ENCODE results near the gene PSMB3.

PSMB3 gene

GRCh38 chr17:38709864-38710603 lies 42.5 kb upstream of the PSMB3 start:
- Histone ChIP-seq H3K79me2 (ENCODE audit: insufficient read depth, low read length) (0 out of 2 replicates have a peak, but pooled peaks cover 4% of the 10 kb centered on the region), H3K27ac (ENCODE audit: low read depth, low read length, poor library complexity, severe bottlenecking) (no peak overlapping the region), H3K4me1 (ENCODE audit: insufficient read depth, low read length, severe bottlenecking) (peaks cover 14% of the 10 kb centered on the region), H3K4me2 (ENCODE audit: low read length) (no peak overlapping the region), H3F3A (ENCODE audit: insufficient read depth, low read length) (no peaks in the 10 kb centered on the region), H3K9me3 (ENCODE audit: low read length) (no peaks in the 10 kb centered on the region), H3K36me3 (ENCODE audit: insufficient read depth, low read length) (peaks cover 66% of the 10 kb centered on the region), H3K9me2 (ENCODE audit: low read depth, low read length) (no peaks in the 10 kb centered on the region), H3K4me3 (ENCODE audit: low read depth, low read length, poor library complexity, severe bottlenecking) (no peak overlapping the region), H4K20me1 (ENCODE audit: insufficient read depth, low read length) (no peaks in the 10 kb centered on the region), H3K9ac (ENCODE audit: low read length) (no peak overlapping the region), H2AFZ (ENCODE audit: low read length) (no peak overlapping the region), H3K27me3 (ENCODE audit: insufficient read depth, low read length) (no peaks in the 10 kb centered on the region)
- no peak for TF ChIP-seq EZH2 (IDR thresholded peaks at IDR 0.05; ENCODE audit: borderline replicate concordance, low read length)
- no peak for TF ChIP-seq CTCF (IDR thresholded peaks at IDR 0.05; ENCODE audit: low read length)

GRCh38 chr17:38710604-38710962 lies 42.0 kb upstream of the PSMB3 start:
- Histone ChIP-seq H4K20me1 (ENCODE audit: insufficient read depth, low read length) (no peaks in the 10 kb centered on the region), H3K36me3 (ENCODE audit: insufficient read depth, low read length) (peaks cover 71% of the 10 kb centered on the region), H3K27me3 (ENCODE audit: insufficient read depth, low read length) (no peaks in the 10 kb centered on the region), H2AFZ (ENCODE audit: low read length) (no peak overlapping the region), H3K9ac (ENCODE audit: low read length) (no peak overlapping the region), H3K4me2 (ENCODE audit: low read length) (no peak overlapping the region), H3K27ac (ENCODE audit: low read depth, low read length, poor library complexity, severe bottlenecking) (no peak overlapping the region), H3K79me2 (ENCODE audit: insufficient read depth, low read length) (0 out of 2 replicates have a peak, but pooled peaks cover 4% of the 10 kb centered on the region), H3K9me3 (ENCODE audit: low read length) (no peaks in the 10 kb centered on the region), H3K4me1 (ENCODE audit: insufficient read depth, low read length, severe bottlenecking) (peaks cover 14% of the 10 kb centered on the region), H3F3A (ENCODE audit: insufficient read depth, low read length) (no peaks in the 10 kb centered on the region), H3K4me3 (ENCODE audit: low read depth, low read length, poor library complexity, severe bottlenecking) (no peak overlapping the region), H3K9me2 (ENCODE audit: low read depth, low read length) (no peaks in the 10 kb centered on the region)
- TF ChIP-seq CTCF (IDR thresholded peaks at IDR 0.05; ENCODE audit: low read length), result no peak
- TF ChIP-seq EZH2 (IDR thresholded peaks at IDR 0.05; ENCODE audit: borderline replicate concordance, low read length), result no peak

GRCh38 chr17:38710985-38711384 lies 41.6 kb upstream of the PSMB3 start:
- H3K27me3 ChIP-seq (ENCODE audit: insufficient read depth, low read length), result no peaks in the 10 kb centered on the region
- no peaks in the 10 kb centered on the region for H4K20me1 ChIP-seq (ENCODE audit: insufficient read depth, low read length)
- no peak overlapping the region for H3K9ac ChIP-seq (ENCODE audit: low read length)
- 0 out of 2 replicates have a peak, but pooled peaks cover under 1% of the 10 kb centered on the region for H3K79me2 ChIP-seq (ENCODE audit: insufficient read depth, low read length)
- no peak overlapping the region for H2AFZ ChIP-seq (ENCODE audit: low read length)
- TF ChIP-seq CTCF (IDR thresholded peaks at IDR 0.05; ENCODE audit: low read length), result no peak
- TF ChIP-seq EZH2 (IDR thresholded peaks at IDR 0.05; ENCODE audit: borderline replicate concordance, low read length), result no peak
- H3K27ac ChIP-seq (ENCODE audit: low read depth, low read length, poor library complexity, severe bottlenecking), result no peak overlapping the region
- no peaks in the 10 kb centered on the region for H3K9me2 ChIP-seq (ENCODE audit: low read depth, low read length)
- H3K9me3 ChIP-seq (ENCODE audit: low read length), result no peaks in the 10 kb centered on the region
- peaks cover 75% of the 10 kb centered on the region for H3K36me3 ChIP-seq (ENCODE audit: insufficient read depth, low read length)
- H3K4me3 ChIP-seq (ENCODE audit: low read depth, low read length, poor library complexity, severe bottlenecking), result no peak overlapping the region
- no peaks in the 10 kb centered on the region for H3F3A ChIP-seq (ENCODE audit: insufficient read depth, low read length)
- peaks cover 14% of the 10 kb centered on the region for H3K4me1 ChIP-seq (ENCODE audit: insufficient read depth, low read length, severe bottlenecking)
- H3K4me2 ChIP-seq (ENCODE audit: low read length), result no peak overlapping the region

Data from OCI-LY1 (cell line).